HG02763 (cell line): Measurements from ENCODE around the gene MCRS1.
"Not testable (repeated sequence)": the region's sequence is repeated elsewhere in the genome, so short reads cannot be mapped to it uniquely, and the experiment has no call there.

Source experiments
- ATAC-seq: cut with Tn5 transposase; IDR thresholded peaks from one replicate; pipeline ENCODE4 v1.9.1; 2021; ENCODE audit warnings: mild to moderate bottlenecking, moderate library complexity; ENCODE audit not compliant: unreplicated experiment

Gene MCRS1

GRCh38 chr12:49542592-49543160, 25.3 kb downstream of the MCRS1 start:
- ATAC-seq = no peak

GRCh38 chr12:49541911-49542505, 25.9 kb downstream of the MCRS1 start:
- ATAC-seq = no peak

- ATAC-seq = no peak
Observed at GRCh38 chr12:49541140-49541861, 26.6 kb downstream of the MCRS1 start.

- ATAC-seq = no peak
Observed at GRCh38 chr12:49540229-49541139, 27.5 kb downstream of the MCRS1 start.

- ATAC-seq = no peak
Observed at GRCh38 chr12:49539406-49540228, 28.3 kb downstream of the MCRS1 start.

GRCh38 chr12:49538510-49539403, 29.2 kb downstream of the MCRS1 start, which contains the start of gene KCNH3:
TSS of gene KCNH3 (plus strand) at chr12:49539030. CDS start at chr12:49539417, 387 bp downstream.
- ATAC-seq = peak; percentile 62

- no peak for ATAC-seq
Observed at GRCh38 chr12:49537752-49538509, 30.0 kb downstream of the MCRS1 start.

- ATAC-seq = no peak
Observed at GRCh38 chr12:49537231-49537751, 30.7 kb downstream of the MCRS1 start.

GRCh38 chr12:49536526-49537071, 31.3 kb downstream of the MCRS1 start:
- ATAC-seq = no peak

GRCh38 chr12:49535921-49536525, 31.9 kb downstream of the MCRS1 start:
- ATAC-seq = no peak

- no peak for ATAC-seq
Observed at GRCh38 chr12:49534731-49535278, 33.1 kb downstream of the MCRS1 start.

- ATAC-seq = not testable (repeated sequence)
Observed at GRCh38 chr12:49534122-49534521, 33.8 kb downstream of the MCRS1 start.

- ATAC-seq = no peak
Observed at GRCh38 chr12:49533331-49533730, 34.6 kb downstream of the MCRS1 start.

- no peak for ATAC-seq
Observed at GRCh38 chr12:49531745-49532144, 36.2 kb downstream of the MCRS1 start.

GRCh38 chr12:49529414-49529813, 38.5 kb downstream of the MCRS1 start:
- no peak for ATAC-seq

GRCh38 chr12:49527361-49528130, 40.4 kb downstream of the MCRS1 start:
- no peak for ATAC-seq

GRCh38 chr12:49525942-49526341, 42.0 kb downstream of the MCRS1 start:
- no peak for ATAC-seq
